GM21576 (cell line): ENCODE measurements around the gene STX8.
"Not testable (repeated sequence)": the region's sequence is repeated elsewhere in the genome, so short reads cannot be mapped to it uniquely, and the experiment has no call there.

Experiments used
- ATAC-seq: cut with Tn5 transposase; IDR thresholded peaks from one replicate; pipeline ENCODE4 v1.9.1; 2021; ENCODE audit warnings: mild to moderate bottlenecking, moderate library complexity; ENCODE audit not compliant: unreplicated experiment

The STX8 gene

DNA sequence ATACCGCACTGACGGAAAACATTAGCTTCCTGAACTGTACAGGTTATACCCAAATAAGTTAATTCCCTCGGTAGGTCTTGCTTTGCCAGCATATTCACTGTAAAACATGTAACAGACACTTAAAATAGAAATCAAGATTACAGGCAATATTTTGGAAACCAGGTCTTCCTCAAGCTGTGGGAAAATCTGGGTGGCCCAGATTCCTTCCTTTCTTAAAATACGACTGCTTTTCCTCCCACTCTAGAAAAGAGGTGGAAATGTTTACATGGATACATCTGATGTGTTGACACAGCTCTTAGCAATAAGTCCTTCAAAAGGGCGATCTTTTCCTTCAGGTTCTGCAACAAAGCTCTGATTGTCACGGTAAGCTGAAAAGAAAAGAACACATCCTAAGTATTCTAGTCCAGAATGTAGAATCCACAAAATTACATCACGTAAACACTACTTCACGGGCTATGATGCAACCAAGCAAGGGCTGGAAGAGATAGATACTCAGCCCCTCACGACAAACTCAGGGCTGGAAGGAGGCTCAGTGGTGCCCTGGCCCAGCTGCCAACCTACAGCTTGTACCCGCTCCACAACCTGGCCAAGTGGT, 18.4 kb downstream of the STX8 start:
- no peak for ATAC-seq

DNA sequence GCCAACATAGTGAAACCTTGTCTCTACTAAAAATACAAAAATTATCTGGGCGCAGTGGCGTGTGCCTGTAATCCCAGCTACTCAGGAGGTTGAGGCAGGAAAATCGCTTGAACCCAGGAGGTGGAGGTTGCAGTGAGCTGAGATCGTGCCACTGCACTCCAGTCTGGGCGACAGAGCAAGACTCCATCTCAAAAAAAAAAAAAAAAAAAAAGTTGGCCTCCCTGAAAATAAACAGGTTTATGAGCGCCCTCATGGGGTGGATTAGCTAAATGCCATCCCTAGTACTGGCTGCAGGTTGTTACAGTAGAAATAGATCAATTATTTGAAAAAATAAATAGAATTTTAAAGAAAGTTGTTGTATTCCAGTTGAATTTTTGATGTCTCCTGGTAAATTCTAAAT, 20.9 kb downstream of the STX8 start:
- not testable (repeated sequence) for ATAC-seq

DNA sequence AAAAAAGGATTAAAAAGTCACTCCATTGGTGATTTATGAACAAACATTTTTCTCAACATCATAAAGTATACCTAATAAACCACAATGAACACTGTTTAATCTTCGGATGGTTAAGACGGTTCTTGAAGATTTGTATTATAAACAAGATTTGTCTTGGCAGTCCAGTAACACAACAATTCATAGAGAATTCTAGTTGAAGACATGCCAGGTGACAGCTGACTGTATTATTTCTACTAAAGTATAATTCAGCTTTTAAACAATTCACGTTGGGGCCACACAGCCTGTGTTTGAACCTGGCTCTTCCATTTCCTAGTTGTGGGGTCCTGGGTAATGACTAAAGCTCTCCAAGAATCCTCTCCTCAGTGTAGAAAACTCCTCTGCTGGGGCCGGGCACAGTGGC, 22.0 kb downstream of the STX8 start:
- no peak for ATAC-seq

DNA sequence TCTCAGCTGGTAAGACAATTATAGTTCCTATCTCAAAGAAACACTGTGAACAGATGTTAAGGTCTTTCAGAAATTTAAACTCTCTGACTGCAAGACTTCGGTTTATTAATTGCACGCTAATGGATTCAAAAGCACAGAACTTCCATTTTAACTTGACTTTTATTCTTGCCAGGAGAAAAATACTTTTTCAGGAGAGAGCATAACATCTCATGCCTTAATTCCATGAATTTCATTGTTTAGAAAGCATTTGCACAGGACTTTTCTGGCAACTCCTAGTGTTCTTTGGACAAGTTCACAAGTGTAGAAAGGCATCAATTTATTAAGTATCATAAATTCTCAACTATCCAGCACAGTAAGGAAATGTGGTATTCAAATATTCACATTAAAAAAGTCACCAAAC, 22.4 kb downstream of the STX8 start:
- ATAC-seq, result no peak

DNA sequence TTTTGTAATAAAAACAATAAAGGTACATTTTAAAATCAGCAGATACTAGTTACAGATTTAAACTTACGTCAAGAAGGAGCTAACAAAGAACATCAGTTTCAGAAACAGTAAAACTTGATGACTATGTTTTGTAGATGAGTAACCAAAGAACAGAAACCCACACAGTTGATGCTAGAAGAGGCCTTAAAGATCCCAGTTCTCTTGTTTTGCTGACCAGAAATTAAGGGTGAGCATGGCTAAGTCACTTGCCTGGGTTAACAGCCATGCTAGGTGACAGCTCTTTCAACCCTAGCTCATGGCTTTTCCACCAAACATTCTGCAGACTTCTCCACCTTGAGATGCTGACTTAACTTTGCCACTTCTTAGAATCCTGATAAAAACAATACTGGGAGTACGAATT, 26.4 kb downstream of the STX8 start:
- no peak for ATAC-seq

DNA sequence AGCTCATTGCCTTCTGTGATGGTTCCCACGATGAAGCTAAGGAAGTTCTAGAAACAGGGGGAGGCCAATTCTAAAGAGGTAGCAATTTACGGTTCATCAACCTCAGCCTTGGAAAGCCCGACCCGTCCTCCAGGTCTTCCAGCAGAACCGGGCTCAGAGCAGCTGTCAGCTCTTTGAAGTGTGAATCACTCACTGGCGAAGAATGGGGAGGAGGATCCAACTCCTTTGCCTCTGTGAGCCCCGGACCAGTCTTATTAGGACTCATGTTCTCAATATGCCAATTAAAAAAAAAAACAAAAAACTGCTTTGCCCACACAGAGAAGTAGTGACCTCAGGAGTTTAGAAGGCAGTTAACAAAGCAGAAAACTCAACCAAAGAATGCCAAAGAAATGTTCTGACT, 31.4 kb downstream of the STX8 start:
- no peak for ATAC-seq

DNA sequence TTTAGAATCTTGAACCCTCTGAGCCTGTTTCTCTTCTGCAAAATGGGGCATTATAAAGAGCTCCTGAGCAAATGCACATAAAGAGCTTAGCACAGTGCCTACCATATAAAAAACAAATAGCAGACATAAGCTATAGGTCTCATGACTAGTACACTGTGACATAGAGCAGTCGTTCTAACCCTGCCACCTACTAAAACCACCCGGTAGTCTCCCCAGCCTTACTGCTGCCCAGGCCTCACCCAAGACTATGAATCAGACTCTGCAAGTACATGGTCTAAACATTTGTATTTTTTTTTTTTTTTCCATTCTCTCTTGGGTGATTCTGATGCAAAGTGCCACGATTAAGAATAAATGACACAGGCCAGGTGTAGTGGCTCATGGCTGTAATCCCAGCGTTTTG, 33.9 kb downstream of the STX8 start:
- ATAC-seq, result no peak

DNA sequence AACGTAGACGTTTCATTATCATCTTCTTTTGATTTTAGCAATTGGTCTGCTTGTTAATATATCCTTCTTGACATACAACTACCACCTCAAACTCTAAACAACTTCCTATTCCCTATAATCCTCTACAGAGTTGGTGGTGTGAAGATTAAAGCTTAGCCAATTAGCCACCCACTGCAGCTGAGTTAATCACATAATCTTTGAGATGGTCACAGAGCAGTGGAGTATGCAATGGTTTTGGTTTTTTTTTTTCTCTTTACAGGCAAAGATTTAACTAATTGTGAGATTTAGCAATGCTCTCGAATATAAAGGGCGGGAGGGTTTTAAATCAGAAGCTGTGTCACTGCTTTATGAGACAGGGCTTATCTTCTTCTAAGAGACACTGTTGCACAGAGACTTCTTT, 37.0 kb downstream of the STX8 start:
- ATAC-seq, result no peak

DNA sequence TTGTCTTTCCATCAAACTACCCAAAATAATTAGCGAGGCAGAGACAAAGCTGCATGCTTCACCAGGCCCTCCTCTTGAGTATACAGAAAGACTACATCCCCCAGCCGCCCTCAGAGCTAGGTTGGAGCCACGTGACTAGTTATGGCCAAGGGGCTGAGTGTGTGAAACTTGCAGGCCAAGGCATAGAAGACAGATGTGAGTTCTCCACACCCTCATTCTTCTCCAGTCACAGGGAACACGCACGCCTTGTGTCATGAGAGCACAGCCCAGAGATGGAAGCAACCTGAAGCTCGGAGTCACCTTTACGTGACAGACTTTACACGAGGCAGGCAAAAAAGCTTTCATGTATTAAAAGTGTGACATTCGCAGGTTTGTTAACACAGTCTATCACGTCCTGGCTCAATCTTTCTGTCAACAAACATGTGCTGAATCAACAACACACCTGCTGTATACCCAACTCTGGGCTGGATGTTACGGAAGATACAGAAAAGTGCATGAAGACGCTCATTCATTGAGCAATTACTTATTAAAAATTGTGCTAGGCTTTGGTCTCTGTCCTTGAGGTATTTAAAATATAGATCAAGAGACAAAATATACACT, 38.3 kb downstream of the STX8 start:
- no peak for ATAC-seq

DNA sequence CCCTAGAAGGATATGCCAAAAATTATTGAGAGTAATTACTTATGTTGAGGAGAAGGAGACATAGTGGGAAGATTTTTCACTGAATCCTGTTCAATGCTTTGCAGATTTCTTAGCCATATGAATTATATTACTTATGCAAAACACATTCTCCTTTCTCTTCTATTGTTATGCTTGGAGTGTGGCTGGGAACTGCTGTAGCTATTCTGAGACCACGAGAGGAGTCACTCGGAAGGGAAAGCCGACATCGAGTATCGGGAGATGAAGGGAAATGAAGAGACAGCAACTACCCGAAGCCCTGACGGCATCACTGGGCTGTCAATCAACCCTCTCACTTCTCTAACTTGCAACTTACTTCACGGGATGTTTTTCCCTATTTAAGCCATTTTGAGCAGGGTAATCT, 39.6 kb downstream of the STX8 start:
- no peak for ATAC-seq

DNA sequence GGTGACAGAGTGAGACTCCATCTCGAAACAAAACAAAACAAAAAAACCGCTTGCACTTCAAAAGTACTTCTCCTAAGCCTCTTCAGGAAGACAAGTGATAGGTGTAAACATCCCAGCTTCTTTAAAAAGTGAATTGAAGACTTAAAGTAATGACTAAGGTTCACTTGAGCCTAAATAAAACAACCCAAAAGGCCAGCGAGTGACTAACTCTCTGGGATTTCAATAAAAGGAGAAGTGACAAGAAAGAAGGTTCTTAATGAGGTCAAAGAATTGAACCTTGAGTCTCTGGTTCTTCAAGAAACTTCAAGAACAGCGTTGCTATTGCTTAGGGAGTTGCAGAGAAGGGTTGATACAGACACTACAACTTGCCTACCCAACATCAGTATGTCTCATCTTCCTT, 42.2 kb downstream of the STX8 start:
- no peak for ATAC-seq

DNA sequence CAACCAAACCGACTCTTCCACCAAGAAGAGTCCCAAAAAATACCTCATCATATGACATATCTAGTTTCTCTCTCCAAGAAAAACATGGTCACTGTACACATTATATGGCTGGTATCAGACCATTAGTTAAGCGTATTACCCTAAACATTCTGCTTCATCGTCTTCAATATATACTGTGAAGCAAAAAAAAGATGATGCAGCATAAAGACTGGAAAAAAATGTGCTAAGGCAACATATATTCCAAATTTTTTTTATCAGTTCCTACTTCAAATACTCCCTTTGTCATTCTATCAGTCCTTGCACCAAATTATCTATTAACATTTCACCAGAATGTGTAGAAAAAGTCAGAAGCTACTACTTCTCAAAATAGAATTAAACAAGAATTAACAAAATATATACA, 42.9 kb downstream of the STX8 start:
- no peak for ATAC-seq

DNA sequence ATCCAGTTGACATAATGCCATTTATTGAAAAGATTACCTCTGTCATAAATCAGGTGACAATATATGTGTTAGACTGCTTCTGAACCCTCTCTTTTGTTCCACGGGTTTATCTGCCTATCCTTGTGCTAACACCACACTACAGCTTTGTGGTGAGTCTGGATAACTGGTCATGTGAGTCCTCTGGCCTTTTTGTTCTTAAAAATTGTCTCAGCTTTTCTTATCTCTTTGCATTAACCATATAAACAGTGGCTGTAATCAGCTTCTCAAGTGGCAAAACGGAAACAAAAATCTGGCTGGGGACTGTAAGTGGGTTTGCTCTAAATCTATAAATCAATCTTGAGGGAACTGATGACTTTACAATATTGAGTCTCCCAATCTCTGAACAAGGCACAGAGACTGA, 44.6 kb downstream of the STX8 start:
- ATAC-seq, result no peak

DNA sequence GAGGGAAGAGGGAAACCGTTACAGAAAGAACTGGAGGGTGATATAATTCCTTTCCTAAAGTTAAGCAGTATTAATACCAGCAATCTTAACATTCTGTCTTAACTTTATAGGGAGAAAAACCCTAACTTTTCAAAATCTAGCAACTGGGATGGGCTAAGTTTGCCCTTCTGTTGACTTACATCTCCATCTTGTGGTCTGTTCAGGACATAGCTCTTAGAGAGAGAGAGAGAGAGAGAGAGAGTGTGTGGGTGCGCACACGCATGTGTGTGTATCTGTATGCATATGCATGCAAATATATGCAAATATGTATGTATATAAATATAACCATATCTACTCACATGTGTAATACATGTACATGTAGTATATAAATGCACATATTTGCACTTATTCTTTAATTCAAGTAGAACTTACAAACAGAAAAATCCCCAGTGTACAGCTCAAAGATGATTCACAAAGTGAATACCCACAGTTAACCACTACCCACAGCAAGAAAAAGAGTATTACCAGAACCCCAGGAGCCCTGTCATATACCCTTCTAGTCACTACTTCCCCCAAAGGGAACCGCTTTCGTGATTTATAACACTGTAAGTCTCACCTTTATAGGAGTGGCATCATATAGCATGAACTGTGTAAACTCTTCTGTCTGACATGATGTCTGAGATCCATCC, 46.5 kb downstream of the STX8 start:
- no peak for ATAC-seq

DNA sequence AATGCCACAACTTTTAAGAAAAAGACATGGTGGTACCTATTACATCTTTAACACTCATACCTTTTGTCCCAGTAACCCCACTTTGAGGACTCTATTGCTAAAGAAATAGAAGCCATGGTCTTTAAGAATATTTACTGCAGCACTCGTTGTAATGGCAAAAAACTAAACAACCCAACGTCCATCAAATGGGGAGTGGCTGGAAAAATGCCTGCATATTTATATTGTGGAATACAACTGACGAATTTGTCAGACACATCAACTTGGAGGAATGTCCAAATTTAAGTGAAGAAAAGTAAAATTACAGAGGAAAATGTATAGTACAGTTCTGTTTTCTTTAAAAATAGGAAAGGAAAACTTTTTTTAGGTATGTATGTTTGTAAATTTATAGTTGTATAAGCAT, 47.8 kb downstream of the STX8 start:
- ATAC-seq, result no peak

DNA sequence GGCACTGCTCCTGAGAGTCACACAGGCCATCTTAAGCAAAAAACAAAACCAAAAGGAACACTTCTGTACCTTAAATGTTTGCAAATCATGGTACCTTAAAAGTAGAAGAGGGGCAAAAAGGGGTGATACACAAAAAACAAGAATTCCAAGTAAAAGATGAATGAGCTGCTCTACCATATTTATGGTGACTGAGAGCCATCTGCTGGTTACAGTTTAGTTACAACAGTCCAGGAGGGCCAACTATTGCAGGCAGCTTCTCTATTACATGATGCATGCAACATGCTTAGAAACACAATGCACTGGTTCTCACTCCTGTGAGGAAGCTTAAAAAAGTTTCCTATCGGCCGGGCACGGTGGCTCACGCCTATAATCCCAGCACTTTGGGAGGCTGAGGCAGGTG, 53.5 kb downstream of the STX8 start:
- no peak for ATAC-seq

DNA sequence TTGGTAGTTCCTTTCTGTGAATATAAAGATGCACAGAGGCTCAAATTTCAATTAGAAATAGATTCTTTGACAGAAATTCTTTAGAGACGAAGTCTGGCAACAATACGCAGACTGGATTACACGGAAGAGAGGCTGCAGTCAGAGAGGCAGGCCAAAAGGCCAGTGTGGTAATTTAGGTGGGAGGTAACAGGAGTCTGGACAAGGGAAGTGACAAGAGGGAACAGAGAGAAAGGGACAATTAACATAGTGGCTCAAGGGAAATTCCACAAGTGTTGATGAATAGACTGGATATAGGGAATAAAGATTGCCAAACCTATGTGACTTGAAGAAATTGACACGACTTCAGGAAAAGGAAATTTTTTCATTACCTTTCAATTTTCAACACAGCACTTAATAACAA, 54.6 kb downstream of the STX8 start:
- ATAC-seq, result no peak

DNA sequence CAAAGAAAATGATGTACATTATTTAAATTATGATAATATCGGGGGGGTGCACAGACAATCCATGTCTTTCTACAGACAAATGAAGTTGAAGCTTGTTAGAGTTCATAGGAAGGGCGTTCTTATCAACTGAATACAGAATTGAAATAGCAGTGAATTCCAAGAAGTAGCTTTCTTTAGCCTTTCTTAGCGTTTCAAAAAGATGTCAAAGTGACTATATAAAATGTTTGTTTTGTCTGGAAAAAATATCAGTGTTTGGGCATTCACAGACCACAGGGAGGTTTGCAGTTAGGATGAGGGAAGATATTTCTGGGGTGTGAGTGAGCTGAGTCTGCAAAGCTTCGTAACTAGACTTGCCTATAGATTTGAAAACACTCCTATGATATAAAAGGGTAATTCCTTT, 55.0 kb downstream of the STX8 start:
- no peak for ATAC-seq

DNA sequence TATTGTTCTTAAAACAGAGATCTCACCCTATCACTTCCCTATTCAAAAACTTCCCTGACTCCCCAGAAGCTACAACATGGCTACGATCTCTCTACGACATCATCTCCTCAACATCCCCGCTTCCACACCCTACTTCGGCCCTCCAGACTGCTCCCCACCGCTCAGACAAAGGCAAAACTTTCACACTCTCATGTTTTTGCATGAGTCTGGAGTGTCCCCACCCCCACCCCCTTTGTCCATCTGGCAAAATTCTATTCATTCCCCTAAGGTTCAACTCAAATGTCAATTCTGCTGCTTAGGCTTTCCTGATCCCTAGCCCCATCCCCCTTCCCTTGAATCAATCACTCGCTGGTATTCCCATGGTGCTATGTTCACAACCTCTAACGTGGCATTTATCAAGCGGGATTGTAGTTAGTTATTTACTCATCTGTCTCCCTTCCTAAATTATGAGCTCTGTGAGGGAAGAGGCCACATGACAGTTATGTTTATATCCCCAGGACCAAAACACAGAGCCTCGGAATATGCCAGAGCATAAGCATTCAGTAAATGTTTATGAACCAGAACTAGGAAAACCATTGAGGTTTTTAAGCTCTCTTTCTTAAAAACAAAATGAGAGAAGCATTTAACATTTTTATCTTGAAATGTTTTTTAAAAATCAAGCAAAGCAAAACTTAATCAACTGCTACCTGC, 55.9 kb downstream of the STX8 start:
- ATAC-seq, result no peak

DNA sequence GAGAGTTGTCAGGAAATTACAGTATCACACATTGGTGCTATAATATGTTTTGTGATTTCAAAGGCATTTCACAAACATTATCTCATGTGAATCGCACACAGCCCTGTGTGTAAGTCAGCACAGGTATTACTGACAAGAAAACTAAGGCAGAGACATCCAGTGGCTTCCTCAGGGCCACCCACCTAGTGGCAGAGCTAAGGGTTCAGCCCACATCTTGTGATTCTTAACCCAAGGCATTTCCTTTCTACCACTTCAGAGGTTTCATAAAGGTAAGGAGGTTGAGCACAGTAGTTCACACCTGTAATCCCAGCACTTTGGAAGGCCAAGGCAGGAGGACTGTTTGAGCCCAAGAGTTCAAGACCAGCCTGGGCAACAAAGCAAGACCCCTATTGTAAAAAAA, 58.2 kb downstream of the STX8 start:
- ATAC-seq, result no peak

DNA sequence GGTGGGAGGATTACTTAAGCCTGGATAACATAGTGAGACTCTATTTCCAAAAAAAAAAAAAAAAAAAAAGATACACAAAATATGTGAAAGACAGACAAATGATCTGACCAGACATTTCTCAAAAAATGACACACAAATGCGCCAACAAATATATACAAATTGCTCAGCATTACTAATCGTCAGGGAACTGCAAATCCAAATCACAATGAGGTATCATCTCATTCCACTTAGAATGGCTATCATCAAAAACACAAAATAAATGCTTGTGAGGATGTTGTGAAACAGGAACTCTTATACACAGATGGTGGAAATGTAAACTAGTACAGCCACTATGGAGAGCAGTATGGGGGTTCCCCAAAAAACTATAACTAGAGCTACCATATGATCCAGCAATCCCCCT, 62.4 kb downstream of the STX8 start:
- ATAC-seq, result no peak
